Mesendoderm (in vitro differentiated cells): ENCODE measurements around the gene C11orf16.
A peak's percentile ranks its signal among the peaks of the same experiment; 100 is the strongest.

Experiments
- DNase-seq: peaks from one replicate; pipeline ENCODE4 v3.0.0; 2013
- H2AK5ac ChIP-seq: 2 replicates; pipeline ENCODE4 v1.6.1; 2013; ENCODE audit warnings: low read length, inconsistent platforms
- H2BK120ac ChIP-seq: 2 replicates; pipeline ENCODE4 v1.6.1; 2013; ENCODE audit warnings: low read depth, mild to moderate bottlenecking, low read length, moderate library complexity, mixed read lengths
- H2BK15ac ChIP-seq: replicated peaks from 2 replicates; pipeline ENCODE4 v1.6.1; 2013; ENCODE audit warnings: low read depth, mild to moderate bottlenecking, moderate library complexity
- H2BK5ac ChIP-seq: 2 replicates; pipeline ENCODE4 v1.6.1; 2013; ENCODE audit warnings: low read length, inconsistent platforms
- H3K18ac ChIP-seq: 2 replicates; pipeline ENCODE4 v1.6.1; 2013; ENCODE audit warnings: mild to moderate bottlenecking, low read length, mixed read lengths
- H3K23ac ChIP-seq: one replicate; pipeline ENCODE4 v1.6.1; 2013; ENCODE audit warnings: low read length
- H3K27ac ChIP-seq: 2 replicates; pipeline ENCODE4 v1.5.1; 2013; ENCODE audit warnings: low read depth, mild to moderate bottlenecking, inconsistent platforms, low read length, moderate library complexity
- H3K27me3 ChIP-seq: 2 replicates; pipeline ENCODE4 v1.6.1; 2013; ENCODE audit warnings: low read length, control low read depth, mild to moderate bottlenecking, inconsistent platforms; ENCODE audit not compliant: insufficient read depth, poor library complexity
- H3K36me3 ChIP-seq: 2 replicates; pipeline ENCODE4 v1.6.1; 2013; ENCODE audit warnings: low read length, inconsistent platforms; ENCODE audit not compliant: control insufficient read depth, insufficient read depth
- H3K4ac ChIP-seq: one replicate; pipeline ENCODE4 v1.6.1; 2013; ENCODE audit warnings: low read depth, mild to moderate bottlenecking, low read length, moderate library complexity
- H3K4me1 ChIP-seq: 2 replicates; pipeline ENCODE4 v1.6.1; 2013; ENCODE audit warnings: low read depth, low read length, inconsistent platforms; ENCODE audit not compliant: control insufficient read depth
- H3K4me2 ChIP-seq: 2 replicates; pipeline ENCODE4 v1.6.1; 2013; ENCODE audit warnings: low read length
- H3K4me3 ChIP-seq: 2 replicates; pipeline ENCODE4 v1.5.1; 2013; ENCODE audit warnings: mild to moderate bottlenecking, low read length
- H3K56ac ChIP-seq: one replicate; pipeline ENCODE4 v1.6.1; 2013; ENCODE audit warnings: low read length
- H3K79me1 ChIP-seq: 2 replicates; pipeline ENCODE4 v1.6.1; 2013; ENCODE audit warnings: low read length, inconsistent platforms
- H3K79me2 ChIP-seq: 2 replicates; pipeline ENCODE4 v1.6.1; 2013; ENCODE audit warnings: mild to moderate bottlenecking, low read length; ENCODE audit not compliant: control insufficient read depth, insufficient read depth
- H3K9ac ChIP-seq: 2 replicates; pipeline ENCODE4 v1.6.1; 2013; ENCODE audit warnings: low read length, inconsistent platforms
- H4K5ac ChIP-seq: one replicate; pipeline ENCODE4 v1.6.1; 2013; ENCODE audit warnings: low read length
- H4K8ac ChIP-seq: one replicate; pipeline ENCODE4 v1.6.1; 2013; ENCODE audit warnings: low read depth, mild to moderate bottlenecking, control low read depth, low read length, moderate library complexity
- WGBS: extraction: QIAGEN DNeasy Blood & Tissue Kit; methylation state at CpG from one replicate; pipeline ENCODE4 v1.1.7; 2013; ENCODE audit warnings: low lambda C conversion rate, missing lambda C conversion rate; ENCODE audit not compliant: insufficient coverage; ENCODE audit errors: extremely low coverage; 5-methylcytosine and 5-hydroxymethylcytosine counted together

The C11orf16 gene

DNA sequence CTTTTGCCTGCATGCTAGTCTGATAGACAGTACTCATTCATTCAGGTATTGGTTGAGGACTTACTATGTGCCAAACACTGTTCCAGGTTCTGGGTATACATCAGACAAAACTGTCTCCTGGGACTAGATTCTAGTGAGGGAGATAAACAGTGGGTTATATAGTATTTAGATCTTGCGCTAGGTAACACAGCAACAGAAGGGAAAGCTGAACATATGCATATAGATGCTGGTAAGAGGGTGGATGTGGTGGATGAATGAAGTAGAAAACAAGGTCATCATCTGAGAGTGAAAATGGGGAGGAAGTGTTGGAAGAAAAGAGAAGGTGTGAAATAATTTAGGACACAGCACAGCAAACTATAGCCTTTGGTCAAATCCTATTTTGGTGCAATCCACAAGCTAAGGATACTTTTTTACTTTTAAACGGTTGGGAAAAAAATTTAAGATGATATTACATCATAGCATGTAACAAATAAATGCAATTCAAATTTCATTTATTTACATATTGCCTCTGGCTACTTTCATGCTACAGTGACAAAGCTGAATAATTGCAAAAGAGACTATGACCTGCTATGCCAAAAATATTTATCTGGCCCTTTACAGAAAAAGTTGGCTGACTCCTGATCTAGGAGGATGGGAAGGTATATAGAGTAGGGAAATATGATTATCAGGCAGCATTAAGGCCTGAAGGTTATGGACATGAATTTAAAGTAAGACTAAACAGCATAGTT, 38.6 kb upstream of the C11orf16 start:
- Histone ChIP-seq H2BK15ac (no peak overlapping the region), H2BK120ac (no peak overlapping the region), H3K18ac (no peak overlapping the region), H4K5ac (no peak overlapping the region), H3K9ac (no peak overlapping the region), H3K36me3 (no peaks in the 10 kb centered on the region), H3K79me1 (no peaks in the 10 kb centered on the region), H3K56ac (no peak overlapping the region), H3K4me3 (no peak overlapping the region), H3K79me2 (no peaks in the 10 kb centered on the region), H3K27ac (no peak overlapping the region), H3K27me3 (no peaks in the 10 kb centered on the region), H4K8ac (no peak overlapping the region), H3K23ac (no peak overlapping the region), H3K4me2 (no peak overlapping the region), H2BK5ac (no peak overlapping the region), H2AK5ac (no peak overlapping the region), H3K4ac (no peak overlapping the region), H3K4me1 (no peaks in the 10 kb centered on the region)
- no CpG with 5 or more reads among the region's 2 CpGs for WGBS
- no peak for DNase-seq

DNA sequence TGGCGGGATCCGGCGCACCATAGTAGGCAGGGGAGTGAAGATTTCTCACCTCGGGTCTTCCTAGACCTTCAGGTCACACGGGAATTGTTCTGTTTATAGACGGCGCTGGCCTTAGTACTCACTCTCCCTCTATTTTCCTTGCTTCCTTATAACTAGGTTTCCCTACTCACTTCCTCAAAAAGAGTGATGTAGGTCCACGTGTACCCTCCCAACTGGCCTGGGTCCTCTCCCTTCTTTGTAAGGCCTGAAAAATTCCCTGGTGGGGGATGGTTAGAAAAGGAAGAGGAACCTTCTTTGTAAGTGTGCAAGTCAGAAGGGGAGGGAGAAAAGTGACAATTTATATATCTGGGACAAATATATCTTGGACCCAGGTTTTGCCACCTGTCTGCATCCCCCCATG, 34.4 kb upstream of the C11orf16 start:
- Histone ChIP-seq H3K4me2 (no peak overlapping the region), H2BK5ac (no peak overlapping the region), H3K56ac (no peak overlapping the region), H3K79me1 (peaks cover 2% of the 10 kb centered on the region), H3K4ac (no peak overlapping the region), H3K27me3 (no peaks in the 10 kb centered on the region), H3K36me3 (no peaks in the 10 kb centered on the region), H3K9ac (no peak overlapping the region), H3K27ac (no peak overlapping the region), H3K4me3 (no peak overlapping the region), H4K8ac (no peak overlapping the region), H3K79me2 (peaks cover 2% of the 10 kb centered on the region), H2BK120ac (no peak overlapping the region), H2BK15ac (no peak overlapping the region), H3K4me1 (no peaks in the 10 kb centered on the region), H4K5ac (no peak overlapping the region), H3K18ac (no peak overlapping the region), H2AK5ac (no peak overlapping the region), H3K23ac (no peak overlapping the region)
- DNase-seq = no peak
- no CpG with 5 or more reads among the region's 8 CpGs for whole genome bisulfite sequencing

DNA sequence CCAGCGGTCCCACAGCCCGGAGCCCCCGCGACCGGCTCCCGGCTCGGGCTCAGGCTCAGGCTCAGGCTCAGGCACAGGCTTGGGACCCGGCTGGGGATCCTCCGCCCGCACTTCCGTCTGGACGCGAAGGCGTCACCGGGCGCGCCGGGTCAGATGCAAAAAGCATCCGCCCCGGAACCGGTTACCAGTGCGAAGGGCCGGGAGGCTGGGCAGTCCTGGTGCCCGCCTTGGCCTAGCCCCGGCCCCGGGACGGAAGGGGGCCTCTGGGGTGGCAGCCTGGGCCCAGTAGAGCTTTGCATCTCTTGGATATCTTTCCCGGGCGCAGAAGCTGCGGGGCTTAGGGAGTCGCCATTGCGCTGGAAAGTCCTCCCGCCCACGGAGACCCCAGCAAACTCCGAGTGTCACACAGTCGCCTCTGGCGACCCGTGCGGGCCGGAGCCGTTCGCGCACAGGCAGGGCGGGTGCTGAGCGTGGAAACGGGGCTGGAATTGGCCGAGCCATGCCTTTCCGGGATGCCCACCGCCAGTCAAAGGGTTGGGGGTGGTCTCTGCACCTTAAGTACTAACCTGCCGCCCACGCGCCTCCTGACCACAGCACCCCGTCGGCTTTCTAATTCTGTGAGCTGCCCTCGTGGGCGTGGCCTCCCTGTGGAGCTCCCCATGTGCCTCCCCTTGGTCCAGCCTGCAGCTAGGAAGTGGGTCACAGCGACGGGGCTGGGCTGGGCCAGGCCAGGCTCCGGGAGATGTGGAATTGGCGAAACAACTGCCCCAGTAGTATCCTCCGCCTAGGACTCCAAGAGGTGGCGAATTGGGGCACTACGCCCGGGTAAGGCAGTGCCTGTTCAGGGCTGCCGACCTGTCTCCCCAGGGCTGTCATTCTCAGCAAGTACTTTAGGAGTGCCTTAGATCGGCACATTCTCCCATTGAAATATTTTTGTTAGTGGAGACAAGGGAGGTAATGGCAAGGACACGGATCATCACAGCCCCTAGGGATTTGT, 31.9 kb upstream of the C11orf16 start, which contains the start of gene TMEM9B:
Gene TMEM9B (minus strand): TSS at position 119 of the 997 bp plus-strand sequence. CDS start 129 bp downstream, outside the sequence.
- Histone ChIP-seq H3K79me1 (peaks cover 2% of the 10 kb centered on the region), H2AK5ac (no peak within 1 kb of the TSS), H3K56ac (peak within 1 kb of the TSS; percentile 97), H3K4me3 (peak within 1 kb of the TSS; percentile 87), H3K18ac (peak within 1 kb of the TSS; percentile 24), H3K27ac (peak within 1 kb of the TSS; percentile 57), H3K9ac (peak within 1 kb of the TSS; percentile 88), H3K4ac (peak within 1 kb of the TSS; percentile 1), H2BK15ac (no peak within 1 kb of the TSS), H3K23ac (no peak within 1 kb of the TSS), H3K4me2 (peak within 1 kb of the TSS; percentile 90), H4K8ac (no peak within 1 kb of the TSS), H3K36me3 (no peaks in the 10 kb centered on the region), H2BK120ac (no peak within 1 kb of the TSS), H3K4me1 (no peaks in the 10 kb centered on the region), H2BK5ac (peak within 1 kb of the TSS; percentile 47), H4K5ac (no peak within 1 kb of the TSS), H3K27me3 (no peaks in the 10 kb centered on the region), H3K79me2 (peaks cover 2% of the 10 kb centered on the region)
- no CpG with 5 or more reads among the region's 67 CpGs for WGBS
- DNase-seq = peak; percentile 94

DNA sequence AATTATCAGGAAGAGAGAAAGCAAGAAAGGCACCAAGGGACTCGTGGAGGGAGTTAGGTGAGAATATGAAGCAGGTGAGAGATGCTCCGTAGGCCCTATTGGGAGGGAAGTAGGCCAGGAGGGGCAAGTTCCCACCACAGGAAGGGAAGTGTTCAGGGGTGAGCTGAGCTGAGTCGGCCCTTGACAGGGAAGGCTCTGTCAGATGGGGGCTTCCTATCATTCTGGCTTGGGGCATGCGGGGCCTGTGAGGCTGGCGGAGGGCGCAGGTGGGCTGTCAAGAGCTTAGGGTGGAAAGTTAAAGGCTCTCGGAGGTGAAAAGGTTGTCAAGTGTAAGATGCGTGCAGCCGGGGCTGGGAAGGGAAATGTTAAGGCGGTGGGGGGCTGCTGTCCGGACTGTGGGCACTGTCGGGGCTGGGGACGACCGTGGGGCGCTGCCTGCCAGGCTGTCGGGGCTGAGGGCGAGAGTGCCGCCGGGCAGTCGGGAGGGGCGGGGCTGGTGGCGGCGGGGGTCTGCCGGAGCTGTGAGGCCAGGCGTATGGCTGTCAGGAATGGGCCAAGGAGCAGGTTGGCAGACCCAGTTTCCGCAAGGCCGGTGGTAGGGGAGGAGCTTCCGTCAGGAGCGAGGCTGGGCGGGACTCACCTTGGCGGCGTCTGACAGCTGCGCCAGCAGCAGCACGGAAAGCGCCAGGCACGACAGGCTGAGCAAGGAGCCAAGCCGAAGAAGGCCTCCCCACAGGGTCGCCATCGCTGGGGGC, 31.0 kb upstream of the C11orf16 start:
- Histone ChIP-seq H3K4ac (no peak overlapping the region), H2BK5ac (no peak overlapping the region), H3K27me3 (no peaks in the 10 kb centered on the region), H3K79me2 (peaks cover 2% of the 10 kb centered on the region), H3K4me1 (no peaks in the 10 kb centered on the region), H3K36me3 (no peaks in the 10 kb centered on the region), H4K5ac (no peak overlapping the region), H2BK120ac (no peak overlapping the region), H4K8ac (no peak overlapping the region), H3K27ac (peak overlapping the region; percentile 55), H3K56ac (peak overlapping the region; percentile 97), H3K9ac (peak overlapping the region; percentile 88), H3K79me1 (peaks cover 4% of the 10 kb centered on the region), H2AK5ac (no peak overlapping the region), H3K18ac (no peak overlapping the region), H3K4me3 (peak overlapping the region; percentile 87), H3K23ac (no peak overlapping the region), H3K4me2 (peak overlapping the region; percentile 39), H2BK15ac (no peak overlapping the region)
- peak; percentile 91 for DNase-seq
- WGBS = no CpG with 5 or more reads among the region's 39 CpGs

DNA sequence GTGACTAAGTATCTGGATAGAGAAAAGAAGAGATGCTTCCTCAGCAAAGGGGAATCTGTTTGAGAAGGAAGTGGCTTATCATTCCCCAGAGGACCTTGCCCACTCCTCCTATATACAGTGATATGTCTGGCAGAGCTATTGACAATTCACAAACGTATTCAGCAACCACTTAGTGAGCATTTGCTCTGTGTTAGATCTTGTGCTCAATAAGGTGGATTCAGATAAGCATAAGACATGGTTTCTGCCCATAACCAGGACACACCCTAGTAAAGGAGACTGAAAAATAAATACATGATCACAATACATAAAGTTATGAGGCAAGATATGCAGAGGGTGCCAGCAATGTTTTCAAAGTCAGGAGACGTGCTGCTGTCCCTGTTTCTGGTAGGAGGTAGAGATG, 30.1 kb upstream of the C11orf16 start:
- Histone ChIP-seq H2BK5ac (no peak overlapping the region), H3K4me2 (no peak overlapping the region), H3K27ac (no peak overlapping the region), H4K5ac (no peak overlapping the region), H3K36me3 (no peaks in the 10 kb centered on the region), H3K9ac (no peak overlapping the region), H3K4me1 (no peaks in the 10 kb centered on the region), H3K18ac (no peak overlapping the region), H2BK120ac (no peak overlapping the region), H3K56ac (no peak overlapping the region), H3K4ac (no peak overlapping the region), H3K4me3 (no peak overlapping the region), H4K8ac (no peak overlapping the region), H3K23ac (no peak overlapping the region), H2BK15ac (no peak overlapping the region), H3K79me2 (peaks cover 2% of the 10 kb centered on the region), H2AK5ac (no peak overlapping the region), H3K79me1 (peaks cover 4% of the 10 kb centered on the region), H3K27me3 (no peaks in the 10 kb centered on the region)
- no CpG with 5 or more reads among the region's 2 CpGs for WGBS
- DNase-seq = no peak
